CD4-positive, alpha-beta T cell treated with Interleukin-15 for 1 hour (primary cell): Measurements from ENCODE around the gene C20orf141.
"Not testable (repeated sequence)": the region's sequence is repeated elsewhere in the genome, so short reads cannot be mapped to it uniquely, and the experiment has no call there.

Source experiments
- DNase-seq: peaks from one replicate; pipeline ENCODE4 v3.0.0-alpha.2; 2020

The C20orf141 gene

GRCh38 chr20:2820896-2821869 is 6.4 kb downstream of the C20orf141 start:
- no peak for DNase-seq

DNA sequence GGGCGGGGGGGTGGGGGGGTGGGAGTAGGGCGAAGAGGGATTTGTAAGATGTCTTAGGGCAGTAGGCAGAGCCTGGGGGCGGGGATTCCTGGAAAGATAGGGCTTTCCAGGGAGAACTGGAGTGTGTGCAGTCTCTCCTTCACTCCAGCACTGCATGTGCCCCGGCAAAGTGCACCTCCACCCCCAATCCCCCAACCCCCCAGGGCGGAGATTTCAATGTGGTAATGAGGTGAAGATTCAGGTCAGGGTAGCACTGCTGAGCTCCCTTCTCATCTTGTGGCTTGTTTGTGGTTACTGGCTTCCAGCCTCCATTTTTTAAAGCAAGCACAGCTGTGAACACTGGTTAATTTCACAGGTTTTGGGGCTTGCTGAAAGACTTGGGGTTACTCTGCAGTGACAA is 7.3 kb downstream of the C20orf141 start:
- peak; percentile 39 for DNase-seq

GRCh38 chr20:2825761-2826160 is 11.0 kb downstream of the C20orf141 start:
- no peak for DNase-seq

DNA sequence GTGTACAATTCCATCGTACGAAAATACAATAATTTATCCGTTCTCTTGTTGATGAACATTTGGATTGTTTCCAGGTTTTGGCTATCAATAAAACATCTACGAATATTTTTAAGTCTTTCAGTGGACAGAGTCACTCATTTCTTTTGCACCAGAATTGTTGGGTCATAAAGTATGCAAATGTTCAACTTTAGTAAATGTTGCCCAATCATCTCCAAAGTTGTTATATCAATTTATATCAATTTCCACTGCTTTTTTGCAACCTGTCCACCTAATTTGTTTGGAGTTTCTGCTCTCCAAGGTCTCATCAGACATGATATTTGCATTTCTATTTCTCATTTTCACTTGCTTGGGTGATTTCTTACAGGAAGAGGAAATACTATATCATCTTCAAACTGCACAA is 11.9 kb downstream of the C20orf141 start:
- DNase-seq = no peak

DNA sequence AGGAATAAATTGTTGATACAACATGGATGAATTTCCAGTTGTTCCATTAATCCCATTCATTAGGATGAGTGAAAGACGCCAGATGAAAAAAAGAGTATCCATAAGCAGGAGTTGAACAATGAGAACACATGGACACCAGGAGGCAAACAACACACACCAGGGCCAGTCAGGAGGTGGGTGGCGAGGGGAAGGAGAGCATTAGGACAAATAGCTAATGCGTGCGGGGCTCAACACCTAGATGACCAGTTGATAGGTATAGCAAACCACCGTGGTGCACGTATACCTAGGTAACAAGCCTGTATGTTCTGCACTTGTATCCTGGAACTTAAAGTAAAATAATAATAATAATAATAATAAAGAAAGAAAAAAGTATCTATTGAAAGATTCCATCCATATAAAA is 14.6 kb downstream of the C20orf141 start:
- DNase-seq = no peak

- not testable (repeated sequence) for DNase-seq
Observed at GRCh38 chr20:2831206-2831605, 16.4 kb downstream of the C20orf141 start.

- DNase-seq = no peak
Observed at GRCh38 chr20:2833761-2834160, 19.0 kb downstream of the C20orf141 start.

GRCh38 chr20:2834401-2835110 is 19.8 kb downstream of the C20orf141 start:
- no peak for DNase-seq

GRCh38 chr20:2835331-2835796 is 20.6 kb downstream of the C20orf141 start:
- no peak for DNase-seq

DNA sequence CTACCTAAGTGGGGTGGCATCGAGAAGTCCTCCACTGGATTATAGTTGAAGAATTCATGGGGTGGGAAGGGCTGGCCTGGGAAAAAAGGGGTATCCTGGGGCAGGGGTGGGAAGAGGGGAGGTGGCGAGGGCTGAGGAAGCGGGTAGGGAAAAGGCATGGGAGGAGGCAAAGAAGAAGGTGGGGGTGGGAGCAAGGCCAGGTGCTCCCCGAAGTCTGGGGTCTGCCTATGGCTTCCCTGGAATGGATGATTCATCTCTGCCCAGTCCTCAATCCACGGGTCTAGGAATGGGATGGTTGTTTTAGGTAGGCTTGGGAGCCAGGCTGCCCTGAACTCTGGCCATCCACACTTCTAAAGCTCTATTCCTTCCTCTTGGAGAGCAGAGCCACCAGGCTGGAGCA is 21.2 kb downstream of the C20orf141 start:
- DNase-seq = no peak

- no peak for DNase-seq
Observed at GRCh38 chr20:2837221-2837960, 22.6 kb downstream of the C20orf141 start.

GRCh38 chr20:2838170-2838797 is 23.5 kb downstream of the C20orf141 start:
- no peak for DNase-seq

- DNase-seq = no peak
Observed at GRCh38 chr20:2838847-2839671, 24.3 kb downstream of the C20orf141 start.

DNA sequence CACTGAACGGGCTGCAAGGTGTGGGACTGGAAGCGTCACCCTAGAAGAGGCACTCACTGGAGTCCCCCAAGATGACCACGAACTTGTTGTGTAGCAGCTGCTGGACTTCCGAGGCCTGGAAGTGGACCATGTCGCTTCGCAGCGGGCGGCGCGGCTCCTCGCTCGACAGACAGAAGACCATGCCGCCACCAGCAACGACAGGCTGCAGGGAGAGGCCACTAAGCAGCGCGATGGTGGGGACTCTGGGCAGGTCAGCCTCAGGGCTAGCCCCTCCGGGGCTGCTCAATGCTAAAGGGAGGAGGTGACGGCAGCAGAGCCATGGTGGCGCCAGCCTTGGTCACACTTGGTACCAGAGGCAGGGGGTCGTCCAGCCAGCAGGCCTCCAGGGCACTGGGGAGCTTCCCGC is 24.9 kb downstream of the C20orf141 start:
- DNase-seq = no peak

- peak; percentile 88 for DNase-seq
Observed at GRCh38 chr20:2840138-2840966, 25.6 kb downstream of the C20orf141 start, which contains the start of the genes PCED1A and VPS16. Gene PCED1A (minus strand): TSS chr20:2840655. CDS start chr20:2839912, 743 bp downstream. Gene VPS16 (plus strand): TSS chr20:2840745. CDS start chr20:2840775, 30 bp downstream.

- no peak for DNase-seq
Observed at GRCh38 chr20:2840967-2841531, 26.3 kb downstream of the C20orf141 start.

DNA sequence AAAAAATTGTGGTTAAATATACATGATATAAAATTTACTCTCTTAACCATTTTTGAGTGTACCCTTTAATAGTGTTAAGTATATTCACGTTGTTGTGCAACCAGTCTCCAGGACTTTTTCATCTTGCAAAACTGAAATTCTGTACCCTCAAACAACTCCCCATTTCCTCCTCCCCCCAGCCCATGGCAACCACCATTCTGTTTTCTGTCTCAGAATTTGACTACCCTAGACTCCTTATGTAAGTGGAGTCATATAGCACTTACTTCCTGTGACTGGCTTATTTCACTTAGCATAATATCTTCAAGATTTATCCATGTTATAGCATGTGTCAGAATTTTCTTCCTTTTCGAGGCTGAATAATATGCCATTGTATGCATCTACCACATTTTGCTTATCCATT is 30.8 kb downstream of the C20orf141 start:
- no peak for DNase-seq

DNA sequence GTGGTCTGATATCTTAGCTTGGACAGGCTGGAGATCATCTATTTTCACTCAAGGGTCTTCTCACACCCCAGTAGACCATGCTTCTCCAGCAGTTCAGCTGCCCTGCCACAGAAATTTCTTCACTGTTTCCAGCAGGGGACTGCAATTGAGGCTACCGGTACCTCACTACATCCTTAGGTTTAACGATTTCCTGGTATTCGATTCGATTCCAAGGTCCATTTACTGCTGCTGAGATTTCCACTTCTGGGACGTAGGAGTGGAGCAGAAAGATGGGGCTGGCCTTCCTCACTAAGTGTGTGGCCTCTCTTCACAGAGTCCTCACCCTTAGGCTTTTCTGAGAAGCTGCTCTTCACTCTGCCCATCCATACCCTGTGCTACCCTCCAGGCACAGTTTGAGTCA is 31.9 kb downstream of the C20orf141 start:
- no peak for DNase-seq

GRCh38 chr20:2847802-2848201 is 33.0 kb downstream of the C20orf141 start:
- no peak for DNase-seq

- no peak for DNase-seq
Observed at GRCh38 chr20:2849529-2849928, 34.7 kb downstream of the C20orf141 start.
